ENCODE measurements around the gene BCKDHA.
"Not testable (repeated sequence)": the region's sequence is repeated elsewhere in the genome, so short reads cannot be mapped to it uniquely, and the experiment has no call there.

- TF ChIP-seq CTCF (IDR thresholded peaks at IDR 0.05); JUND (IDR thresholded peaks at IDR 0.05); NRF1 (IDR thresholded peaks at IDR 0.05; ENCODE audit: low read depth, low read length); EP300 (IDR thresholded peaks at IDR 0.05; ENCODE audit: borderline replicate concordance in 1 of 2, low read depth in 1 of 2, low read length in 1 of 2): not testable (repeated sequence)
These were observed 26.5 kb upstream of the BCKDHA start for GRCh38 chr19:41371119-41371518.
